Endothelial cell of umbilical vein (primary cell): ENCODE results near the gene CRYL1.

Experiments
- CTCF ChIP-seq, 2 donors: IDR thresholded peaks; 1 replicate in 1 of 2; 2 replicates in 1 of 2; pipeline ENCODE4 v1.5.1; 2011; ENCODE audit warnings: low read length in 2 of 2, mild to moderate bottlenecking in 2 of 2, moderate library complexity in 2 of 2, control low read depth in 1 of 2, inconsistent platforms in 1 of 2, low read depth in 1 of 2; ENCODE audit not compliant: insufficient read depth in 1 of 2; ENCODE audit errors: extremely low read depth in 1 of 2
- EZH2 ChIP-seq: IDR thresholded peaks from 2 replicates; pipeline ENCODE4 v1.6.1; 2012; ENCODE audit warnings: borderline replicate concordance, low read depth, mild to moderate bottlenecking, moderate library complexity, low read length, inconsistent platforms; ENCODE audit not compliant: severe bottlenecking
- GATA2 ChIP-seq: IDR thresholded peaks from 2 replicates; pipeline ENCODE4 v1.7.0; 2011; ENCODE audit warnings: low read depth, mild to moderate bottlenecking, moderate library complexity, mixed read lengths, low read length; ENCODE audit not compliant: insufficient read length, insufficient read depth
- JUN ChIP-seq: IDR thresholded peaks from 2 replicates; pipeline ENCODE4 v1.6.1; 2011; ENCODE audit warnings: borderline replicate concordance, low read depth; ENCODE audit not compliant: insufficient read length, insufficient read depth
- MAX ChIP-seq: IDR thresholded peaks from 2 replicates; pipeline ENCODE4 v1.6.1; 2011; ENCODE audit not compliant: insufficient read depth, insufficient read length
- MYC ChIP-seq: IDR thresholded peaks from one replicate; pipeline ENCODE4 v1.6.1; 2011; ENCODE audit warnings: mild to moderate bottlenecking, low read depth, low read length
- POLR2A ChIP-seq: IDR thresholded peaks from 2 replicates; pipeline ENCODE4 v1.6.1; 2012; ENCODE audit warnings: low read depth, mild to moderate bottlenecking, control low read depth, low read length
- POLR2AphosphoS5 ChIP-seq: IDR thresholded peaks from 2 replicates; pipeline ENCODE4 v1.6.1; 2012; ENCODE audit warnings: low read depth, mild to moderate bottlenecking, control low read depth, low read length, moderate library complexity; ENCODE audit not compliant: insufficient read depth

GRCh38 chr13:20544201-20544923 lies 18.7 kb upstream of the CRYL1 start:
- TF ChIP-seq CTCF (IDR thresholded peaks at IDR 0.05; ENCODE audit: extremely low read depth in 1 of 2, insufficient read depth in 1 of 2, low read depth in 1 of 2, low read length in 2 of 2): no peak
- no peak for TF ChIP-seq POLR2A
- no peak for TF ChIP-seq EZH2
- no peak for TF ChIP-seq POLR2AphosphoS5
- TF ChIP-seq JUN: no peak
- no peak for TF ChIP-seq MYC
- no peak for TF ChIP-seq MAX
- TF ChIP-seq GATA2: no peak
